IPS DF 6.9 (cell line): Measurements from ENCODE around the gene JAML.

Experiments
- DNase-seq: peaks from one replicate; pipeline ENCODE4 v3.0.0-alpha.2; 2013; ENCODE audit warnings: low read depth, low spot score
- H3K27ac ChIP-seq: one replicate; pipeline ENCODE4 v1.5.1; 2013; ENCODE audit warnings: low read length, control low read depth
- H3K27me3 ChIP-seq: 2 replicates; pipeline ENCODE4 v1.6.1; 2013; ENCODE audit warnings: mild to moderate bottlenecking, low read length; ENCODE audit not compliant: control insufficient read depth, insufficient read depth
- H3K36me3 ChIP-seq: 2 replicates; pipeline ENCODE4 v1.6.1; 2013; ENCODE audit warnings: low read length; ENCODE audit not compliant: control insufficient read depth, insufficient read depth
- H3K4me1 ChIP-seq: 2 replicates; pipeline ENCODE4 v1.6.1; 2013; ENCODE audit warnings: low read length; ENCODE audit not compliant: control insufficient read depth, insufficient read depth
- H3K4me3 ChIP-seq: 2 replicates; pipeline ENCODE4 v1.5.1; 2013; ENCODE audit warnings: mild to moderate bottlenecking, low read length
- H3K9me3 ChIP-seq: 2 replicates; pipeline ENCODE4 v1.6.1; 2013; ENCODE audit warnings: low read length, inconsistent platforms; ENCODE audit not compliant: control insufficient read depth, insufficient read depth
- WGBS: extraction: QIAGEN DNeasy Blood & Tissue Kit; methylation state at CpG from one replicate; pipeline ENCODE4 v1.1.7; 2013; ENCODE audit warnings: mixed read lengths, missing lambda C conversion rate; ENCODE audit not compliant: insufficient read length, insufficient coverage; 5-methylcytosine and 5-hydroxymethylcytosine counted together

Gene JAML

GRCh38 chr11:118210323-118210722 lies 14.5 kb downstream of the JAML start:
- no peaks in the 10 kb centered on the region for H3K36me3 ChIP-seq

DNA sequence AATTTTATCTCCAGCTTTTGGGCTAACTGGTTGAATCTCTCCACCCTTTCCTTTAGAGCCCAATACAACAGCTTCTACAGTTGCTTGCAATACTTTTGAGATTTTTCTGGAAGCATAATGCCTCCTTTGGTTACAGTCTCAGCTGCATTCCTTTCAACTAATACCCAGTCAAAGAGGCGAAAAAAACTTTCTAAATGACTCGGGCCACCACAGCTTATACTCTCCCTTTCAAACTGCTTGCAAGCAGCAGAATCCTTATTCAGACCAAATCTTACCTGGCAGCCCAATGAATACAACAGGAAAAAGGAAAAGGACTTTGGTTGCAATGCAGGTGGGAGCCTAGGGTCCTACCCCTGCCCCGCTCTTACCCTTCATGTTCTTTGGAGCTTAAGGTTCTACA lies 15.8 kb downstream of the JAML start:
- H3K4me3 ChIP-seq: no peak overlapping the region
- no peaks in the 10 kb centered on the region for H3K27me3 ChIP-seq
- WGBS: no CpG with 5 or more reads among the region's 3 CpGs
- H3K36me3 ChIP-seq: no peaks in the 10 kb centered on the region
- DNase-seq: no peak
- no peaks in the 10 kb centered on the region for H3K9me3 ChIP-seq
- no peak overlapping the region for H3K27ac ChIP-seq
- peaks cover 4% of the 10 kb centered on the region; the same call in 1 of the 2 replicates for H3K4me1 ChIP-seq

More at GRCh38 chr11:118210323-118210722, 14.5 kb downstream of the JAML start:
- DNase-seq: no peak
- no peaks in the 10 kb centered on the region for H3K27me3 ChIP-seq
- WGBS: no CpG with 5 or more reads among the region's 7 CpGs
- H3K4me3 ChIP-seq: no peak overlapping the region
- no peak overlapping the region for H3K27ac ChIP-seq
- H3K4me1 ChIP-seq: peaks cover 4% of the 10 kb centered on the region; the same call in 1 of the 2 replicates
- no peaks in the 10 kb centered on the region for H3K9me3 ChIP-seq

DNA sequence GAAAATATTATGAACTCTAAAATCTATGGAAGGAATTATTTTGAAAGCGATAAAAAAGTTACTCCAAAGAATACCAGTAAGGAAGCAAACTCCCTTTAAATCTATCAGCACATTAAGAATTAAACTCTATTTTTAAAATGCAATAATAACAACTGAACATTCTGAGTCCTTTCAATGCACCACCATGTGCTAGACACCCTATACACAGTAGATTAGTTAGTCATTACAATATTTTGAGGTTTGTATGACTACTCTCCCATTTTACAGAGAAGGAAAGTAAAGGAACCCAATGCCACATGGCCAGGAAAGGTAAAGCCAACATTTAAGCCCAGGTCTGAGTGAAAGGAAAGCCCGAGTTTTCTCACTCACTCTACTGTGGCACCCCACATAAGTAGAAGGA lies 17.7 kb downstream of the JAML start:
- no peaks in the 10 kb centered on the region for H3K27me3 ChIP-seq
- no peak for DNase-seq
- no peaks in the 10 kb centered on the region for H3K36me3 ChIP-seq
- H3K9me3 ChIP-seq: no peaks in the 10 kb centered on the region
- no peak overlapping the region for H3K27ac ChIP-seq
- H3K4me1 ChIP-seq: peaks cover 3% of the 10 kb centered on the region; the same call in 1 of the 2 replicates
- WGBS: no CpG with 5 or more reads among the region's 2 CpGs
- H3K4me3 ChIP-seq: no peak overlapping the region

DNA sequence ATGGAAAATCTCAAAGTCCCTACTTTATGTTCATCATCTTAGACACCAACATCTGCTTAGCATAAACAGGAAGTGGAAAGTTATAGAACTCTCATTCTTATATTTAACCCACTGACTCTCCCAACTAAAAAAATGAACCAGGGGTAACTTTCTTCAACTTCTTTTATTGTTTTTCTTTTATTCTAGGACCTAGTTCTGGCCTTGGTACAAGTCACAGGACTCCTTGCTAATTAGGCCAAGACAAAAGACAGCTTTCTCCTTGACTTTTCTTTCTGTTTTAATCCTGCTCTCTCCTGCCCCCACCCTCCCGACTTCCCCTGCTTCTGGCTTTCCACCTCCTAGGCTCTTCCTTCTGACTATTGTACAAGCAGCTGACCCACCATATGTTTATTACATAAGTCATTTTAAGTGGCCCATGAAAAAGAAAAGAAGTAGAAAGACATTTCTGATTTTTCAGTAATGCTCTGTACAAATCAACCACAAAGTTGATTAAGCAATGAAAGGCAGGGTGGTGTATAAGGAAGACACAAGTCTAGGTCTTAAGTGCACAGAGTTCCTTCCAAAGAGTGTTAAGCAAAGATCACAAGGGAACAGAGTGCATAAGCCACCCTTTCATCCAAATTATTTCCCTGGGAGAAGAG lies 18.3 kb downstream of the JAML start:
- no peak overlapping the region for H3K27ac ChIP-seq
- H3K36me3 ChIP-seq: no peaks in the 10 kb centered on the region
- no peaks in the 10 kb centered on the region for H3K9me3 ChIP-seq
- no peaks in the 10 kb centered on the region for H3K27me3 ChIP-seq
- no peak for DNase-seq
- no peak overlapping the region for H3K4me3 ChIP-seq
- no peaks in the 10 kb centered on the region for H3K4me1 ChIP-seq
- WGBS: no CpG with 5 or more reads among the region's 1 CpG

DNA sequence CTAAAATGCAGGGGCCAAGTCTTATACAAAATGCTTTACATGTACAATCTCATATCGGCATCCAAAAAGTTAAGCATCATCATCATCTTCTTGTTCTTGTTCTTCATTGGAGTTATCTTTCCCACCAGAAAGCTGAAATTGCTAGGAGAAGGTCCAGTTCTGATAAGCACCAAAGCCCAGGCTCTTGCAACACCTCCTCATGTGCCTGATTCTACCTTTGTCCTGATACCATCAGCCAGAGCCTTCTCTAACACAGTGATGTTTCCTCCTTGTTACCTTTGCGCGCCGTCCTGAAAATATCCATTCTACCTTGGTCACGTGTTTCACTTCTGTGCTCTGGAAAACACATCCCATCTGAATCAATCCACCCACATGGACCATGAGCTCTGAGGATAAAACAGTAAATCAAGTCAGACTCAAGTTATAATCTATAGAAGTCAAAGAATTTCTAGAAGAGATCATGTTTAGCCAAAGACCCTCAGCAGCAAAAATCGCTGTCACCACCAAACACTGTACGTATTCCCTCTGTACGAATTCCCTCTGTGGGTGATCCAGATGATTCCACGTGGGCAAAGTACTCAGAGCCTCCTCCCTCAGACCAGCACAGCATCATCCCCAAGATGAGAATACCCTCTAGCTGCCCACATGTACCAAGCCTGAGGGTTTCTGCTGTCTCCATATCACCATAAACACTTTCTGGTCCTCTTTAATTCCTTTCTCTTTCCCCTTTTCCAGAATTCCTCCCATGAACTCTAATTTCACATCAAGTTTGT lies 19.0 kb downstream of the JAML start:
- H3K4me1 ChIP-seq: no peaks in the 10 kb centered on the region
- no CpG with 5 or more reads among the region's 9 CpGs for WGBS
- H3K36me3 ChIP-seq: no peaks in the 10 kb centered on the region

GRCh38 chr11:118202599-118203422 lies 22.0 kb downstream of the JAML start:
- DNase-seq: no peak

More for the DNA sequence above, 19.0 kb downstream of the JAML start:
- H3K9me3 ChIP-seq: no peaks in the 10 kb centered on the region
- no peaks in the 10 kb centered on the region for H3K27me3 ChIP-seq
- H3K27ac ChIP-seq: no peak overlapping the region
- no peak for DNase-seq
- H3K4me3 ChIP-seq: no peak overlapping the region

DNA sequence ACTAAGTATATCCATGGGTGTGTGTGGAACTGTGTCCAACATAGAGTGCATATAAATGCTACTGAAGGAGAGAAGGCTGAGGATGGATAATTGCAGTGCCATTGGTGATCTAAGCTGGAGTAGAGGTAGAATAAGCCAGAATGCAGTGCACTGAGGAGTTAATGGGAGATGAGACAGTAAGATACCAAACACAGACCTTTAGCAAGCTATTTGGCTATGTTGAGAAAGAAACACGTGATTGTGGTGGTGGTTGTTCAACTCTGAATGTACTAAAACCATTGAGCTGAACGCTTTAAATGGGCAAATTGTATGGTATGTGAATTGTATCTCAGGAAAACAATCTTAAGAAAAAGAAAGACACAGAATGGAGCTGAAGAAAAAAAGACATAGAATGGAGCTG lies 22.8 kb downstream of the JAML start:
- H3K4me1 ChIP-seq: no peaks in the 10 kb centered on the region
- H3K9me3 ChIP-seq: no peaks in the 10 kb centered on the region
- H3K36me3 ChIP-seq: no peaks in the 10 kb centered on the region
- no peak for DNase-seq
- H3K4me3 ChIP-seq: no peak overlapping the region
- no peaks in the 10 kb centered on the region for H3K27me3 ChIP-seq
- WGBS: no CpG with 5 or more reads among the region's 2 CpGs
- no peak overlapping the region for H3K27ac ChIP-seq

More at GRCh38 chr11:118202599-118203422, 22.0 kb downstream of the JAML start:
- Histone ChIP-seq H3K4me1 (no peaks in the 10 kb centered on the region), H3K4me3 (no peak overlapping the region), H3K27ac (no peak overlapping the region), H3K27me3 (no peaks in the 10 kb centered on the region), H3K36me3 (no peaks in the 10 kb centered on the region), H3K9me3 (no peaks in the 10 kb centered on the region)
- WGBS: no CpG with 5 or more reads among the region's 7 CpGs

- no peak for DNase-seq
- Histone ChIP-seq H3K9me3 (no peaks in the 10 kb centered on the region), H3K27me3 (no peaks in the 10 kb centered on the region), H3K4me1 (no peaks in the 10 kb centered on the region), H3K27ac (no peak overlapping the region), H3K4me3 (no peak overlapping the region), H3K36me3 (no peaks in the 10 kb centered on the region)
- no CpG with 5 or more reads among the region's 9 CpGs for WGBS
Measured at GRCh38 chr11:118200901-118201680, 23.7 kb downstream of the JAML start.

DNA sequence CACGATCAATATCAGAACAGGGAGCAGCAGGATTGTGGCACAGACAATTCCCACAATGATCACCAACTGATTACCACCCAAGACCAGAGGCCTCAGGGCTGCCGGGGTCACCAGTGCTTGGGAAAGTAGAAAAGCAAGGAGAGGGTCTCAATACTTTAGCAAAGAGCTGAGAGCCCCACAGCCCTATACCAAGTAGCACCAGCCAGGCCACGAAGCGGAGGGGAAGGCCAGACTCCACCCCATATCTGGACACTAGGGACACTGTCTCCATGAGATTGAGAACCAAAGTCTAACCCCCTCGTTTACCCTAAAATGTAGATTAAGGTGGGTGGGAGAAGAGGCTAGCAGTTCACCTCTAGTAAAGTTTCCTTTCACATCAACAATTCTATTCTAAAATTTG lies 24.3 kb downstream of the JAML start:
- H3K27ac ChIP-seq: no peak overlapping the region
- no CpG with 5 or more reads among the region's 5 CpGs for WGBS
- no peaks in the 10 kb centered on the region for H3K9me3 ChIP-seq
- no peaks in the 10 kb centered on the region for H3K27me3 ChIP-seq
- no peaks in the 10 kb centered on the region for H3K36me3 ChIP-seq
- DNase-seq: no peak
- no peaks in the 10 kb centered on the region for H3K4me1 ChIP-seq
- no peak overlapping the region for H3K4me3 ChIP-seq

DNA sequence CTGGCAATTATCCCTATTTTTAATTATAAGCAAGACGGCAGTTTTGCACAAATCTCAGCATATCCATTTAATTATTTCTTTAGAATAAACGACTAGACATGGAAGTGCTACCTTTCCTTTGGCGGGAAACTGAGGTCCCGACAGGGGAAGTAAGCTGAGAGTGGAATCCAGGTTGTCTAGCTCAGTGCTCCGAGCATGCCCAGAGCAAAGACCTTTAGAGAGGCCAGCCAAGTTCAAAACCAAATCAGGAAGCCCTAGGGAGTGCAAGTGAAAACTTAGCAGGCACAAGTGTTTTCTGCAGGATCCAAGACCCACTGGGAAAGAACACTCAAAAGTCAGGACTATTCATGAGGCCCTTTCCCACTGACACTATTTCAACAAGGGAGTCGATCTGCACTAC lies 25.7 kb downstream of the JAML start:
- no peak for DNase-seq
- Histone ChIP-seq H3K4me3 (no peak overlapping the region), H3K9me3 (no peaks in the 10 kb centered on the region), H3K36me3 (no peaks in the 10 kb centered on the region), H3K27me3 (no peaks in the 10 kb centered on the region), H3K27ac (no peak overlapping the region), H3K4me1 (peaks cover 1% of the 10 kb centered on the region; the same call in 1 of the 2 replicates)
- no CpG with 5 or more reads among the region's 6 CpGs for WGBS
